Measurements from ENCODE around the gene TMEM205. TPM values are rescaled to one million over a fixed set of nuclear protein-coding genes. Genes with fewer than 3 reads are reported as not detected.

The TMEM205 gene
- total and polyA plus RNA-seq, 3 donors from 2014 or later = 132 to 213 (median 174) TPM

DNA sequence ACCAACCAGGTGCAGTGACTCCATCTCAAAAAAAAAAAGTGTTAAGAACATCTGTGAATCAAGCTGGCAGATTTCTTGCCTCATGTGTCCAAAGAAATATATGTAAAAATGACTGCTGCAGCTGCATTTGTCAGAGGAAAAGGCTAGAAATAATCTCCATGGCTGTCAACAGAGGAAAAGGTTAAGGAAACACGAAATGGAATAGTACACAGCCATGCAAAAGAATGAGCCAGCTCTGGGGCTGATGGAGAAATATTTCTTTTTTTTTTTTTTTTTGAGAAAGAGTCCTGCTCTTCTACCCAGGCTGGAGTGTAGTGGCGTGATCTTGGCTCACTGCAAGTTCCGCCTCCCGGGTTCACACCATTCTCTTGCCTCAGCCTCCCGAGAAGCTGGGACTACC lies 13.2 kb downstream of the TMEM205 start:
- no peaks in the 10 kb centered on the region for H3K9me3 ChIP-seq
- DNase-seq = no peak
- H3K4me1 ChIP-seq = no peaks in the 10 kb centered on the region
- 88 to 94% methylated on average over 5 of the region's 5 CpGs for WGBS, 2 donors
- TF ChIP-seq, protein P1, sequence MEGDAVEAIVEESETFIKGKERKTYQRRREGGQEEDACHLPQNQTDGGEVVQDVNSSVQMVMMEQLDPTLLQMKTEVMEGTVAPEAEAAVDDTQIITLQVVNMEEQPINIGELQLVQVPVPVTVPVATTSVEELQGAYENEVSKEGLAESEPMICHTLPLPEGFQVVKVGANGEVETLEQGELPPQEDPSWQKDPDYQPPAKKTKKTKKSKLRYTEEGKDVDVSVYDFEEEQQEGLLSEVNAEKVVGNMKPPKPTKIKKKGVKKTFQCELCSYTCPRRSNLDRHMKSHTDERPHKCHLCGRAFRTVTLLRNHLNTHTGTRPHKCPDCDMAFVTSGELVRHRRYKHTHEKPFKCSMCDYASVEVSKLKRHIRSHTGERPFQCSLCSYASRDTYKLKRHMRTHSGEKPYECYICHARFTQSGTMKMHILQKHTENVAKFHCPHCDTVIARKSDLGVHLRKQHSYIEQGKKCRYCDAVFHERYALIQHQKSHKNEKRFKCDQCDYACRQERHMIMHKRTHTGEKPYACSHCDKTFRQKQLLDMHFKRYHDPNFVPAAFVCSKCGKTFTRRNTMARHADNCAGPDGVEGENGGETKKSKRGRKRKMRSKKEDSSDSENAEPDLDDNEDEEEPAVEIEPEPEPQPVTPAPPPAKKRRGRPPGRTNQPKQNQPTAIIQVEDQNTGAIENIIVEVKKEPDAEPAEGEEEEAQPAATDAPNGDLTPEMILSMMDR (IDR thresholded peaks at IDR 0.05) = no peak
- no peak for TF ChIP-seq POLR2A (IDR thresholded peaks at IDR 0.05)
- intact Hi-C loops (cut with DNase I; ENCODE audit: low total_unique reads) = no loop called here
- no peaks in the 10 kb centered on the region for H3K27me3 ChIP-seq
- no peaks in the 10 kb centered on the region for H3K36me3 ChIP-seq (ENCODE audit: low read depth, missing control alignments)
- H3K4me3 ChIP-seq = no peak overlapping the region
- H3K27ac ChIP-seq = no peak overlapping the region

DNA sequence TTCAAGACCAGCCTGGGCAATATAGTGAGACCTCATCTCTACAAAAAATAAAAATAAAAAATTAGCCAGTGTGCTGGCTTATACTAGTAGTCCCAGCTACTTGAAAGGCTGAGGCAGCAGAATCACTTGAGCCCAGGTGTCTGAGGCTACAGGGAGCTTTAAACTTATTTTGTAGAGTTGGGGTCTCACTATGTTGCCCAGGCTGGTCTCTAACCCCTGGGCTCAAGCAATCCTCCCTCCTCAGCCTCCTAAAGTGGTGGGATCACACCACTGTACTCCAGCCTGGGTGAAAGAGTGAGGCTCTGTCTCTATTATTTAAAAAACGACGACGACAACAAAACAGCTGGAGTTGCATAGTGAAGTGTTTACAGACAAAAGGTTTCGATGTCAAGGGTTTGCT lies 14.6 kb downstream of the TMEM205 start:
- no peak for DNase-seq
- no peaks in the 10 kb centered on the region for H3K36me3 ChIP-seq (ENCODE audit: low read depth, missing control alignments)
- no peaks in the 10 kb centered on the region for H3K4me1 ChIP-seq
- H3K27ac ChIP-seq = no peak overlapping the region
- TF ChIP-seq, protein P1 (IDR thresholded peaks at IDR 0.05) = no peak
- TF ChIP-seq POLR2A (IDR thresholded peaks at IDR 0.05) = no peak
- WGBS, 2 donors = 68 to 81% methylated on average over 4 of the region's 4 CpGs
- no peaks in the 10 kb centered on the region for H3K9me3 ChIP-seq
- no peak overlapping the region for H3K4me3 ChIP-seq
- no peaks in the 10 kb centered on the region for H3K27me3 ChIP-seq
- intact Hi-C loops (cut with DNase I; ENCODE audit: low total_unique reads) = no loop called here

DNA sequence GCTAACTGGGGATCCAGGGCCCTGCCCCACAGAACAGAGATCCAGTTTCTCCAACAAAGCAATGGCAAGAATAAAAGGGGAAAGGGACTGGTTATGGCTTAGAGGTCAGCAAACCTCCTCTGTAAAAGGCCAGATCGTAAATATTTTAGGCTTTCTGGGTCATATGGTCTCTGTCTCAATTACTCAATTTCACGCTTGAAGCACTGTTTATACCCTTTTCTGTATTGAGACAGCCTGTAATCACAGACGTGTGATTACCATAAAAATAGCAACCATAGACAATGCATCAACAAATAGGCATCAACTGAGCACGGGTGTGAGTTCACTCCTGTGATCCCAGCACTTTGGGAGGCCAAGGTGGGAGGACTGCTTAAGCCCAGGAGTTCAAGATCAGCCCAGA lies 15.9 kb downstream of the TMEM205 start:
- WGBS, 2 donors = 78 to 85% methylated on average over 4 of the region's 4 CpGs
- Histone ChIP-seq H3K27ac (no peak overlapping the region), H3K4me3 (no peak overlapping the region), H3K27me3 (no peaks in the 10 kb centered on the region), H3K4me1 (no peaks in the 10 kb centered on the region), H3K9me3 (no peaks in the 10 kb centered on the region), H3K36me3 (ENCODE audit: low read depth, missing control alignments) (no peaks in the 10 kb centered on the region)
- TF ChIP-seq, protein P1 (IDR thresholded peaks at IDR 0.05) = no peak
- TF ChIP-seq POLR2A (IDR thresholded peaks at IDR 0.05) = no peak
- intact Hi-C loops (cut with DNase I; ENCODE audit: low total_unique reads) = no loop called here
- DNase-seq = no peak

DNA sequence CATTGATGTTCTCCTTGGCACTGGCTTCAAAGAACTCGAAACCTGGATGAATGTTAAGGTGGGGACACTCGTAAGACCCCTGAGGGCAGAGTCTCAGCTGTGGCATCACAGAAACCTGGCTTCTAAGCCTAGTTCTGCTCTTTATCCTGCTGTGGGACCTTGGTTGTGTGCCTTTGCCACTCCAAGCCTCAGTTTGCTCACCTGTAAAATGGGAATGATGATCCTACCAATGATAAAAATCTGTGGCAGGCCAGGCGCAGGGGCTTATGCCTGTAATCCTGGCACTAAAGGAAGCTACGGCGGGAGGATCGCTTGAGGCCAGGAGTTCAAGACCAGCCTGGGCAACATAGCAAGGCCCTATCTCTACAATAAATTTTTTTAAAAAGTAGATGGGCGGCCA lies 20.5 kb downstream of the TMEM205 start:
- peaks cover 7% of the 10 kb centered on the region for H3K4me1 ChIP-seq
- DNase-seq = no peak
- no peaks in the 10 kb centered on the region for H3K9me3 ChIP-seq
- H3K27ac ChIP-seq = no peak overlapping the region
- H3K27me3 ChIP-seq = no peaks in the 10 kb centered on the region
- intact Hi-C loops (cut with DNase I; ENCODE audit: low total_unique reads) = no loop called here
- no peaks in the 10 kb centered on the region for H3K36me3 ChIP-seq (ENCODE audit: low read depth, missing control alignments)
- no peak overlapping the region for H3K4me3 ChIP-seq
- TF ChIP-seq POLR2A (IDR thresholded peaks at IDR 0.05) = no peak
- TF ChIP-seq, protein P1 (IDR thresholded peaks at IDR 0.05) = no peak
- WGBS, 2 donors = 93 to 94% methylated on average over 6 to 7 of the region's 7 CpGs

- TF ChIP-seq, protein P1 (IDR thresholded peaks at IDR 0.05) = no peak
- no peak for TF ChIP-seq POLR2A (IDR thresholded peaks at IDR 0.05)
- WGBS, 2 donors = 54 to 88% methylated on average over 5 to 17 of the region's 17 CpGs
- H3K27me3 ChIP-seq = no peaks in the 10 kb centered on the region
- no peak for DNase-seq
- H3K4me3 ChIP-seq = no peak overlapping the region
- H3K9me3 ChIP-seq = no peaks in the 10 kb centered on the region
- H3K27ac ChIP-seq = no peak overlapping the region
- H3K36me3 ChIP-seq (ENCODE audit: low read depth, missing control alignments) = no peaks in the 10 kb centered on the region
- intact Hi-C loops (cut with DNase I; ENCODE audit: low total_unique reads) = no loop called here
- H3K4me1 ChIP-seq = peaks cover 7% of the 10 kb centered on the region
These were observed 21.2 kb downstream of the TMEM205 start for GRCh38 chr19:11324748-11325389.
